OCI-LY7 (cell line): Measurements from ENCODE around the gene CMTM6.

Experiments
- EZH2phosphoT487 ChIP-seq: fragments of 200-600 bp; sonication (generic); IDR thresholded peaks from 2 replicates; pipeline ENCODE4 v1.6.1; 2018; ENCODE audit warnings: low read depth, borderline replicate concordance, mild to moderate bottlenecking, mixed run types, antibody characterized with exemption, low read length, moderate library complexity, mixed read lengths
- TF ChIP-seq, protein P1 (sequence below): fragments of 200-600 bp; sonication (generic); conservative IDR thresholded peaks from 2 replicates; pipeline ENCODE4 v1.5.1; 2014; ENCODE audit warnings: mild to moderate bottlenecking, antibody characterized with exemption, low read length, moderate library complexity, mixed read lengths

DNA sequence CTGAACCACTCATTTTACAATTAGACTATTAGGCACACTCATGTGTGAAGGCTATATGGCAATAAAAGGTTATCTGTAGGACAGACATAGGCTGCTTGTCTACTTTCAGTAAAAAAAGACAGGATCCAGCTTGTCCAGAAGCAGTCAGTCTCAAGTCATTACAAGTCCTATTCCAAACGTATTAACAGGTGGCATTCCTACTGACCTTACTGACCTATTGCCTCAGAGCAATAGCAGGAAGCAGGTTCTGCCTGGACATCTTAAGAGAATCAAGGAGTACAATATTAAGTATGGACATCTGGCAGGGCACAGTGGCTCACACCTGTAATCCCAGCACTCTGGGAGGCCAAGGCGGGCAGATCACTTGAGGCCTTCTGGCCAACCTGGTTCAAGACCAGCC lies 7.0 kb downstream of the CMTM6 start:
- TF ChIP-seq, protein P1, sequence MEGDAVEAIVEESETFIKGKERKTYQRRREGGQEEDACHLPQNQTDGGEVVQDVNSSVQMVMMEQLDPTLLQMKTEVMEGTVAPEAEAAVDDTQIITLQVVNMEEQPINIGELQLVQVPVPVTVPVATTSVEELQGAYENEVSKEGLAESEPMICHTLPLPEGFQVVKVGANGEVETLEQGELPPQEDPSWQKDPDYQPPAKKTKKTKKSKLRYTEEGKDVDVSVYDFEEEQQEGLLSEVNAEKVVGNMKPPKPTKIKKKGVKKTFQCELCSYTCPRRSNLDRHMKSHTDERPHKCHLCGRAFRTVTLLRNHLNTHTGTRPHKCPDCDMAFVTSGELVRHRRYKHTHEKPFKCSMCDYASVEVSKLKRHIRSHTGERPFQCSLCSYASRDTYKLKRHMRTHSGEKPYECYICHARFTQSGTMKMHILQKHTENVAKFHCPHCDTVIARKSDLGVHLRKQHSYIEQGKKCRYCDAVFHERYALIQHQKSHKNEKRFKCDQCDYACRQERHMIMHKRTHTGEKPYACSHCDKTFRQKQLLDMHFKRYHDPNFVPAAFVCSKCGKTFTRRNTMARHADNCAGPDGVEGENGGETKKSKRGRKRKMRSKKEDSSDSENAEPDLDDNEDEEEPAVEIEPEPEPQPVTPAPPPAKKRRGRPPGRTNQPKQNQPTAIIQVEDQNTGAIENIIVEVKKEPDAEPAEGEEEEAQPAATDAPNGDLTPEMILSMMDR: no peak
- TF ChIP-seq EZH2phosphoT487: no peak
